ENCODE data around the gene ABTB2. TPM values are rescaled to one million over a fixed set of nuclear protein-coding genes. Genes with fewer than 3 reads are reported as not detected.

ABTB2 gene
- total and polyA plus RNA-seq, 9 of the 15 experiments (the other 6 are each of a cell fraction or from before 2014, with no cell fraction given), result 0.03 to 0.18 (median 0.12) TPM; not detected in 2

DNA sequence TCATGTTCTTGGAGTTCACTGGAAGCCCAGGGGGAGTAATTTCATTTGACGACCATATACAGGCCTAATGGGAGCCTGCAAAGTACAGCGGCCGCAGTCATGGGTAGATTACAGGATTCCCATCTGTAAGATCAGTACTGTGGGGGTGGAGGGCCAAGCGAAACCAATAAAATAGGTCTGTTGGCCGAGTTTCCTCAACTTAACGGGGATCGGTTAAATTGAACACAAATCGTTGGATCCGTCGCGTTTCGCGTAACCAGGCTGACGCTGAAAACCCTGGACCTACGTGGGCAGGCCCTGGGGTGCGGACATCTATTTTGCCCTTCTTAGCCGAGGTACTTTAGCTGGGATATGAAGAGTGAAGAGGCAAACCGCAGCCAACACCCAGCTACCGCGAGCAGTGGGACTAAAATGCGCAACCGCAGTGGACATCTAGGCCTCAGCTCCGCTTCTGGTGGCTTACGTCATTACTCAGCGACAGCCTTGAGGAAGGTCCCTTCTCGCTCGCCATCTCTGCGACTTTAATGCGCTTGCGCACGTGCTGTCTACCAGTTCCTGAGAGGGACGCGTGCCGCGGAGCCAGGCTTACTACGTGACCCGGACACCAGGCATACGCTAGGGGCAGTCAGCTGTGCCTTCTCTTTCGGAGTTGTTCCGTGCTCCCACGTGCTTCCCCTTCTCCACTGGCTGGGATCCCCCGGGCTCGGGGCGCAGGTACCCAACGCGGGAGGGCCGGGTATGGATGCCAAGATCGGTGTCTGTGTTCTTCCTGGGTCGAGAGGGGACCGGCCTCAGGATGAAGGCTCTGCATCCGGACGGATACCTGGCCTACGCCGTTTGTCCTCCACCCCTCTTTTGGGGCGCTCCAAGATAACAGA lies 252.5 kb downstream of the ABTB2 start, which contains the start of gene NAT10 (continued):
- TF ChIP-seq ASH1L (IDR thresholded peaks at IDR 0.05; ENCODE audit: borderline replicate concordance, low read depth, partially characterized antibody) (no peak), NR2C1 (IDR thresholded peaks at IDR 0.05) (peak; percentile 57), NR2C1 (tag; IDR thresholded peaks at IDR 0.05) (peak; percentile 74; the same call in 1 of the 2 replicates), BRD9 (IDR thresholded peaks at IDR 0.05; ENCODE audit: low read depth, partially characterized antibody) (no peak), SMAD3 (CRISPR knock-in tag; conservative IDR thresholded peaks at IDR 0.05) (0 out of 2 replicates have a peak, but pooled peaks have one; percentile 10), TEAD1 (CRISPR knock-in tag; IDR thresholded peaks at IDR 0.05) (peak; percentile 34 to 79; a peak in 2 of 4 replicates), HNRNPLL (IDR thresholded peaks at IDR 0.05; ENCODE audit: low read depth, low read length, poor library complexity, severe bottlenecking) (peak; percentile 81), BCOR (IDR thresholded peaks at IDR 0.05) (peak; percentile 30; the same call in 1 of the 2 replicates)
- TF ChIP-seq, protein P1, sequence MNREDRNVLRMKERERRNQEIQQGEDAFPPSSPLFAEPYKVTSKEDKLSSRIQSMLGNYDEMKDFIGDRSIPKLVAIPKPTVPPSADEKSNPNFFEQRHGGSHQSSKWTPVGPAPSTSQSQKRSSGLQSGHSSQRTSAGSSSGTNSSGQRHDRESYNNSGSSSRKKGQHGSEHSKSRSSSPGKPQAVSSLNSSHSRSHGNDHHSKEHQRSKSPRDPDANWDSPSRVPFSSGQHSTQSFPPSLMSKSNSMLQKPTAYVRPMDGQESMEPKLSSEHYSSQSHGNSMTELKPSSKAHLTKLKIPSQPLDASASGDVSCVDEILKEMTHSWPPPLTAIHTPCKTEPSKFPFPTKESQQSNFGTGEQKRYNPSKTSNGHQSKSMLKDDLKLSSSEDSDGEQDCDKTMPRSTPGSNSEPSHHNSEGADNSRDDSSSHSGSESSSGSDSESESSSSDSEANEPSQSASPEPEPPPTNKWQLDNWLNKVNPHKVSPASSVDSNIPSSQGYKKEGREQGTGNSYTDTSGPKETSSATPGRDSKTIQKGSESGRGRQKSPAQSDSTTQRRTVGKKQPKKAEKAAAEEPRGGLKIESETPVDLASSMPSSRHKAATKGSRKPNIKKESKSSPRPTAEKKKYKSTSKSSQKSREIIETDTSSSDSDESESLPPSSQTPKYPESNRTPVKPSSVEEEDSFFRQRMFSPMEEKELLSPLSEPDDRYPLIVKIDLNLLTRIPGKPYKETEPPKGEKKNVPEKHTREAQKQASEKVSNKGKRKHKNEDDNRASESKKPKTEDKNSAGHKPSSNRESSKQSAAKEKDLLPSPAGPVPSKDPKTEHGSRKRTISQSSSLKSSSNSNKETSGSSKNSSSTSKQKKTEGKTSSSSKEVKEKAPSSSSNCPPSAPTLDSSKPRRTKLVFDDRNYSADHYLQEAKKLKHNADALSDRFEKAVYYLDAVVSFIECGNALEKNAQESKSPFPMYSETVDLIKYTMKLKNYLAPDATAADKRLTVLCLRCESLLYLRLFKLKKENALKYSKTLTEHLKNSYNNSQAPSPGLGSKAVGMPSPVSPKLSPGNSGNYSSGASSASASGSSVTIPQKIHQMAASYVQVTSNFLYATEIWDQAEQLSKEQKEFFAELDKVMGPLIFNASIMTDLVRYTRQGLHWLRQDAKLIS (CRISPR knock-in tag; IDR thresholded peaks at IDR 0.05), result peak; percentile 87
- TF ChIP-seq, protein P2, sequence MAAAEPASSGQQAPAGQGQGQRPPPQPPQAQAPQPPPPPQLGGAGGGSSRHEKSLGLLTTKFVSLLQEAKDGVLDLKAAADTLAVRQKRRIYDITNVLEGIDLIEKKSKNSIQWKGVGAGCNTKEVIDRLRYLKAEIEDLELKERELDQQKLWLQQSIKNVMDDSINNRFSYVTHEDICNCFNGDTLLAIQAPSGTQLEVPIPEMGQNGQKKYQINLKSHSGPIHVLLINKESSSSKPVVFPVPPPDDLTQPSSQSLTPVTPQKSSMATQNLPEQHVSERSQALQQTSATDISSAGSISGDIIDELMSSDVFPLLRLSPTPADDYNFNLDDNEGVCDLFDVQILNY (CRISPR knock-in tag; IDR thresholded peaks at IDR 0.05), result peak; percentile 86; the same call in 1 of the 2 replicates
- TF ChIP-seq, protein P3, sequence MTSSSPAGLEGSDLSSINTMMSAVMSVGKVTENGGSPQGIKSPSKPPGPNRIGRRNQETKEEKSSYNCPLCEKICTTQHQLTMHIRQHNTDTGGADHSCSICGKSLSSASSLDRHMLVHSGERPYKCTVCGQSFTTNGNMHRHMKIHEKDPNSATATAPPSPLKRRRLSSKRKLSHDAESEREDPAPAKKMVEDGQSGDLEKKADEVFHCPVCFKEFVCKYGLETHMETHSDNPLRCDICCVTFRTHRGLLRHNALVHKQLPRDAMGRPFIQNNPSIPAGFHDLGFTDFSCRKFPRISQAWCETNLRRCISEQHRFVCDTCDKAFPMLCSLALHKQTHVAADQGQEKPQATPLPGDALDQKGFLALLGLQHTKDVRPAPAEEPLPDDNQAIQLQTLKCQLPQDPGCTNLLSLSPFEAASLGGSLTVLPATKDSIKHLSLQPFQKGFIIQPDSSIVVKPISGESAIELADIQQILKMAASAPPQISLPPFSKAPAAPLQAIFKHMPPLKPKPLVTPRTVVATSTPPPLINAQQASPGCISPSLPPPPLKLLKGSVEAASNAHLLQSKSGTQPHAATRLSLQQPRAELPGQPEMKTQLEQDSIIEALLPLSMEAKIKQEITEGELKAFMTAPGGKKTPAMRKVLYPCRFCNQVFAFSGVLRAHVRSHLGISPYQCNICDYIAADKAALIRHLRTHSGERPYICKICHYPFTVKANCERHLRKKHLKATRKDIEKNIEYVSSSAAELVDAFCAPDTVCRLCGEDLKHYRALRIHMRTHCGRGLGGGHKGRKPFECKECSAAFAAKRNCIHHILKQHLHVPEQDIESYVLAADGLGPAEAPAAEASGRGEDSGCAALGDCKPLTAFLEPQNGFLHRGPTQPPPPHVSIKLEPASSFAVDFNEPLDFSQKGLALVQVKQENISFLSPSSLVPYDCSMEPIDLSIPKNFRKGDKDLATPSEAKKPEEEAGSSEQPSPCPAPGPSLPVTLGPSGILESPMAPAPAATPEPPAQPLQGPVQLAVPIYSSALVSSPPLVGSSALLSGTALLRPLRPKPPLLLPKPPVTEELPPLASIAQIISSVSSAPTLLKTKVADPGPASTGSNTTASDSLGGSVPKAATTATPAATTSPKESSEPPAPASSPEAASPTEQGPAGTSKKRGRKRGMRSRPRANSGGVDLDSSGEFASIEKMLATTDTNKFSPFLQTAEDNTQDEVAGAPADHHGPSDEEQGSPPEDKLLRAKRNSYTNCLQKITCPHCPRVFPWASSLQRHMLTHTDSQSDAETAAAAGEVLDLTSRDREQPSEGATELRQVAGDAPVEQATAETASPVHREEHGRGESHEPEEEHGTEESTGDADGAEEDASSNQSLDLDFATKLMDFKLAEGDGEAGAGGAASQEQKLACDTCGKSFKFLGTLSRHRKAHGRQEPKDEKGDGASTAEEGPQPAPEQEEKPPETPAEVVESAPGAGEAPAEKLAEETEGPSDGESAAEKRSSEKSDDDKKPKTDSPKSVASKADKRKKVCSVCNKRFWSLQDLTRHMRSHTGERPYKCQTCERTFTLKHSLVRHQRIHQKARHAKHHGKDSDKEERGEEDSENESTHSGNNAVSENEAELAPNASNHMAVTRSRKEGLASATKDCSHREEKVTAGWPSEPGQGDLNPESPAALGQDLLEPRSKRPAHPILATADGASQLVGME (CRISPR knock-in tag; IDR thresholded peaks at IDR 0.05), result peak; percentile 22; the same call in 1 of the 2 replicates
- TF ChIP-seq, protein P4, sequence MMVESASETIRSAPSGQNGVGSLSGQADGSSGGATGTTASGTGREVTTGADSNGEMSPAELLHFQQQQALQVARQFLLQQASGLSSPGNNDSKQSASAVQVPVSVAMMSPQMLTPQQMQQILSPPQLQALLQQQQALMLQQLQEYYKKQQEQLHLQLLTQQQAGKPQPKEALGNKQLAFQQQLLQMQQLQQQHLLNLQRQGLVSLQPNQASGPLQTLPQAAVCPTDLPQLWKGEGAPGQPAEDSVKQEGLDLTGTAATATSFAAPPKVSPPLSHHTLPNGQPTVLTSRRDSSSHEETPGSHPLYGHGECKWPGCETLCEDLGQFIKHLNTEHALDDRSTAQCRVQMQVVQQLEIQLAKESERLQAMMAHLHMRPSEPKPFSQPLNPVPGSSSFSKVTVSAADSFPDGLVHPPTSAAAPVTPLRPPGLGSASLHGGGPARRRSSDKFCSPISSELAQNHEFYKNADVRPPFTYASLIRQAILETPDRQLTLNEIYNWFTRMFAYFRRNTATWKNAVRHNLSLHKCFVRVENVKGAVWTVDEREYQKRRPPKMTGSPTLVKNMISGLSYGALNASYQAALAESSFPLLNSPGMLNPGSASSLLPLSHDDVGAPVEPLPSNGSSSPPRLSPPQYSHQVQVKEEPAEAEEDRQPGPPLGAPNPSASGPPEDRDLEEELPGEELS (CRISPR knock-in tag; IDR thresholded peaks at IDR 0.05; ENCODE audit: borderline replicate concordance), result 0 out of 2 replicates have a peak, but pooled peaks have one; percentile 74

Measured in K562 (cell line).